Activated CD4-positive, alpha-beta T cell treated with anti-CD3 and anti-CD28 coated beads, Interleukin-2, amount 10 ng/mL, durations not matched to agents 7 days and 5 days (primary cell): Measurements from ENCODE around the gene DDX1. TPM values are rescaled to one million over a fixed set of nuclear protein-coding genes. Genes with fewer than 3 reads are reported as not detected.

ENCODE experiments used
- CTCF ChIA-PET: fragments of 350-600 bp; sonication (Branson Sonifier 250); formaldehyde crosslinking; loops from one replicate; lab custom pipeline; 2021; ENCODE audit warnings: antibody characterized with exemption; lab: Charles Lee
- POLR2A ChIA-PET: fragments of 350-600 bp; sonication (Branson Sonifier 250); formaldehyde crosslinking; loops from one replicate; lab custom pipeline; 2021; ENCODE audit warnings: antibody characterized with exemption; lab: Charles Lee
- DNase-seq: peaks from one replicate; pipeline ENCODE4 v3.0.0-alpha.2; 2020
- H3K27ac Mint-ChIP-seq: one replicate; pipeline ENCODE4 v1.8.0; 2021; ENCODE audit warnings: mild to moderate bottlenecking, moderate library complexity, mixed read lengths
- H3K27me3 Mint-ChIP-seq: one replicate; pipeline ENCODE4 v1.8.0; 2021; ENCODE audit warnings: mixed read lengths
- H3K36me3 Mint-ChIP-seq: one replicate; pipeline ENCODE4 v1.8.0; 2021; ENCODE audit warnings: low read depth, mixed read lengths
- H3K4me1 Mint-ChIP-seq: one replicate; pipeline ENCODE4 v1.8.0; 2021; ENCODE audit warnings: mixed read lengths
- H3K4me3 Mint-ChIP-seq: one replicate; pipeline ENCODE4 v1.8.0; 2021; ENCODE audit warnings: mild to moderate bottlenecking, moderate library complexity, mixed read lengths
- H3K9me3 Mint-ChIP-seq: one replicate; pipeline ENCODE4 v1.8.0; 2021; ENCODE audit warnings: mixed read lengths
- total RNA-seq, 2 experiments: library from RNA; stranded (reverse); gene quantifications; one replicate each; pipeline ENCODE4 v1.2.3, GENCODE V29; 2021

The DDX1 gene
- total RNA-seq, 2 experiments from 2014 or later: 64.1 to 65.7 TPM

GRCh38 chr2:15556311-15556930, 35.2 kb upstream of the DDX1 start:
- DNase-seq: no peak
- ChIA-PET POLR2A (no interaction called here), CTCF (interaction anchor here (0.9 kb wide), 1 partner anchor 8 kb away, joined by 3 read pairs; no protein-coding TSS in a partner anchor)
- no peak overlapping the region for H3K4me3 Mint-ChIP-seq
- peaks cover 20% of the 10 kb centered on the region for H3K4me1 Mint-ChIP-seq
- no peaks in the 10 kb centered on the region for H3K9me3 Mint-ChIP-seq
- H3K27me3 Mint-ChIP-seq: no peaks in the 10 kb centered on the region
- H3K27ac Mint-ChIP-seq: no peak overlapping the region
- peaks cover 16% of the 10 kb centered on the region for H3K36me3 Mint-ChIP-seq

GRCh38 chr2:15557887-15558311, 33.8 kb upstream of the DDX1 start:
- ChIA-PET CTCF (no interaction called here), POLR2A (no interaction called here)
- DNase-seq: no peak
- H3K36me3 Mint-ChIP-seq: peaks cover 10% of the 10 kb centered on the region
- peaks cover 3% of the 10 kb centered on the region for H3K9me3 Mint-ChIP-seq
- H3K4me1 Mint-ChIP-seq: peaks cover 34% of the 10 kb centered on the region
- H3K27me3 Mint-ChIP-seq: no peaks in the 10 kb centered on the region
- H3K27ac Mint-ChIP-seq: no peak overlapping the region
- H3K4me3 Mint-ChIP-seq: no peak overlapping the region

GRCh38 chr2:15559379-15560139, 32.1 kb upstream of the DDX1 start:
- Mint-ChIP-seq H3K27ac (peak overlapping the region; percentile 39), H3K9me3 (peaks cover 3% of the 10 kb centered on the region), H3K4me3 (peak overlapping the region; percentile 97), H3K4me1 (peaks cover 36% of the 10 kb centered on the region), H3K27me3 (no peaks in the 10 kb centered on the region), H3K36me3 (peaks cover 4% of the 10 kb centered on the region)
- ChIA-PET CTCF (interaction anchor here (1.3 kb wide), 1 partner anchor 16 kb away, joined by 3 read pairs; no protein-coding TSS in a partner anchor), POLR2A (no interaction called here)
- DNase-seq: no peak

- no peaks in the 10 kb centered on the region for H3K27me3 Mint-ChIP-seq
- peaks cover 4% of the 10 kb centered on the region for H3K36me3 Mint-ChIP-seq
- peak; percentile 24 for DNase-seq
- H3K27ac Mint-ChIP-seq: peak overlapping the region; percentile 96
- H3K9me3 Mint-ChIP-seq: peaks cover 3% of the 10 kb centered on the region
- ChIA-PET CTCF (interaction anchor here (1.3 to 2.1 kb wide), 3 partner anchors 15 to 27 kb away, joined by 3 to 6 read pairs (median 4); no protein-coding TSS in a partner anchor), POLR2A (no interaction called here)
- H3K4me1 Mint-ChIP-seq: peaks cover 36% of the 10 kb centered on the region
- peak overlapping the region; percentile 97 for H3K4me3 Mint-ChIP-seq
These were observed 31.3 kb upstream of the DDX1 start for GRCh38 chr2:15560140-15560987.

- H3K4me3 Mint-ChIP-seq: peak within 1 kb of the TSS; percentile 97
- ChIA-PET POLR2A (no interaction called here), CTCF (interaction anchor here (1.7 to 2.1 kb wide), 3 partner anchors 11 to 27 kb away, joined by 4 to 7 read pairs (median 6); no protein-coding TSS in a partner anchor)
- H3K27me3 Mint-ChIP-seq: no peaks in the 10 kb centered on the region
- H3K9me3 Mint-ChIP-seq: peaks cover 3% of the 10 kb centered on the region
- peak; percentile 87 for DNase-seq
- peak within 1 kb of the TSS; percentile 96 for H3K27ac Mint-ChIP-seq
- H3K36me3 Mint-ChIP-seq: peaks cover 2% of the 10 kb centered on the region
- H3K4me1 Mint-ChIP-seq: peaks cover 36% of the 10 kb centered on the region
These were observed 30.6 kb upstream of the DDX1 start, which contains the start of gene NBAS for GRCh38 chr2:15560988-15561573. NBAS (minus strand) TSS chr2:15561334; CDS start chr2:15561304, 30 bp downstream.

GRCh38 chr2:15561574-15562344, 29.9 kb upstream of the DDX1 start:
- ChIA-PET POLR2A (interaction anchor here (0.6 to 0.9 kb wide), 2 partner anchors 30 to 187 kb away, joined by 3 read pairs; partner anchors contain the start of gene DDX1), CTCF (interaction anchor here (0.6 to 2.1 kb wide), 5 partner anchors 10 to 63 kb away, joined by 3 to 7 read pairs (median 6); no protein-coding TSS in a partner anchor)
- Mint-ChIP-seq H3K27me3 (no peaks in the 10 kb centered on the region), H3K36me3 (peaks cover 2% of the 10 kb centered on the region), H3K27ac (peak overlapping the region; percentile 96), H3K4me3 (peak overlapping the region; percentile 97), H3K9me3 (peaks cover 3% of the 10 kb centered on the region), H3K4me1 (peaks cover 36% of the 10 kb centered on the region)
- peak; percentile 33 for DNase-seq

GRCh38 chr2:15562354-15563031, 29.2 kb upstream of the DDX1 start:
- no peak for DNase-seq
- Mint-ChIP-seq H3K4me1 (peaks cover 36% of the 10 kb centered on the region), H3K36me3 (peaks cover 2% of the 10 kb centered on the region), H3K27ac (peak overlapping the region; percentile 96), H3K4me3 (peak overlapping the region; percentile 97), H3K27me3 (no peaks in the 10 kb centered on the region), H3K9me3 (peaks cover 3% of the 10 kb centered on the region)
- ChIA-PET POLR2A (interaction anchor here (0.6 to 0.9 kb wide), 2 partner anchors 29 to 188 kb away, joined by 3 read pairs; partner anchors contain the start of gene DDX1), CTCF (interaction anchor here (1.1 to 2.1 kb wide), 3 partner anchors 9 to 22 kb away, joined by 6 to 7 read pairs (median 6); no protein-coding TSS in a partner anchor)

GRCh38 chr2:15563227-15564100, 28.2 kb upstream of the DDX1 start:
- ChIA-PET CTCF (no interaction called here), POLR2A (no interaction called here)
- H3K36me3 Mint-ChIP-seq: peaks cover 2% of the 10 kb centered on the region
- H3K9me3 Mint-ChIP-seq: peaks cover 3% of the 10 kb centered on the region
- H3K4me3 Mint-ChIP-seq: no peak overlapping the region
- H3K27me3 Mint-ChIP-seq: no peaks in the 10 kb centered on the region
- no peak for DNase-seq
- H3K4me1 Mint-ChIP-seq: peaks cover 30% of the 10 kb centered on the region
- no peak overlapping the region for H3K27ac Mint-ChIP-seq

GRCh38 chr2:15565392-15565791, 26.3 kb upstream of the DDX1 start:
- H3K36me3 Mint-ChIP-seq: peaks cover 1% of the 10 kb centered on the region

GRCh38 chr2:15565994-15566671, 25.5 kb upstream of the DDX1 start:
- peaks cover 16% of the 10 kb centered on the region for H3K4me1 Mint-ChIP-seq
- POLR2A ChIA-PET: no interaction called here
- H3K36me3 Mint-ChIP-seq: no peaks in the 10 kb centered on the region
- peaks cover 3% of the 10 kb centered on the region for H3K9me3 Mint-ChIP-seq
- CTCF ChIA-PET: interaction anchor here (1.1 to 2.4 kb wide), 3 partner anchors 10 to 11 kb away, joined by 3 to 7 read pairs (median 7); no protein-coding TSS in a partner anchor
- H3K4me3 Mint-ChIP-seq: no peak overlapping the region
- no peaks in the 10 kb centered on the region for H3K27me3 Mint-ChIP-seq
- no peak for DNase-seq
- no peak overlapping the region for H3K27ac Mint-ChIP-seq

More at GRCh38 chr2:15565392-15565791, 26.3 kb upstream of the DDX1 start:
- CTCF ChIA-PET: interaction anchor here (1.1 to 1.5 kb wide), 3 partner anchors 9 to 12 kb away, joined by 3 to 7 read pairs (median 3); no protein-coding TSS in a partner anchor
- POLR2A ChIA-PET: no interaction called here
- no peak for DNase-seq
- Mint-ChIP-seq H3K27ac (no peak overlapping the region), H3K9me3 (peaks cover 3% of the 10 kb centered on the region), H3K4me1 (peaks cover 17% of the 10 kb centered on the region), H3K27me3 (no peaks in the 10 kb centered on the region), H3K4me3 (no peak overlapping the region)
